Mammary epithelial cell (primary cell): Measurements from ENCODE around the gene CLECL1.

Source experiments
- CTCF ChIP-seq, 2 donors: IDR thresholded peaks in 1 of 2; conservative IDR thresholded peaks in 1 of 2; 2 replicates each; pipeline ENCODE4 v1.5.1; 2011 to 2012; ENCODE audit warnings: inconsistent platforms in 2 of 2, low read length in 2 of 2, mild to moderate bottlenecking in 2 of 2, control low read depth in 1 of 2, low read depth in 1 of 2; ENCODE audit not compliant: insufficient read depth in 1 of 2; ENCODE audit errors: extremely low read depth in 1 of 2
- EZH2 ChIP-seq: IDR thresholded peaks from 2 replicates; pipeline ENCODE4 v1.6.1; 2012; ENCODE audit warnings: low read length, inconsistent platforms, borderline replicate concordance

GRCh38 chr12:9699269-9699897, 33.5 kb downstream of the CLECL1 start:
- TF ChIP-seq CTCF (conservative IDR thresholded peaks at IDR 0.05 in 1 of 2, IDR thresholded peaks at IDR 0.05 in 1 of 2; ENCODE audit: extremely low read depth in 1 of 2, insufficient read depth in 1 of 2, low read depth in 1 of 2, low read length in 2 of 2), result no peak
- no peak for TF ChIP-seq EZH2
